ENCODE data around the gene FKBP1A. TPM values are rescaled to one million over a fixed set of nuclear protein-coding genes. Genes with fewer than 3 reads are reported as not detected.

The FKBP1A gene
- total RNA-seq, 2 donors from 2014 or later: 307 to 310 TPM

DNA sequence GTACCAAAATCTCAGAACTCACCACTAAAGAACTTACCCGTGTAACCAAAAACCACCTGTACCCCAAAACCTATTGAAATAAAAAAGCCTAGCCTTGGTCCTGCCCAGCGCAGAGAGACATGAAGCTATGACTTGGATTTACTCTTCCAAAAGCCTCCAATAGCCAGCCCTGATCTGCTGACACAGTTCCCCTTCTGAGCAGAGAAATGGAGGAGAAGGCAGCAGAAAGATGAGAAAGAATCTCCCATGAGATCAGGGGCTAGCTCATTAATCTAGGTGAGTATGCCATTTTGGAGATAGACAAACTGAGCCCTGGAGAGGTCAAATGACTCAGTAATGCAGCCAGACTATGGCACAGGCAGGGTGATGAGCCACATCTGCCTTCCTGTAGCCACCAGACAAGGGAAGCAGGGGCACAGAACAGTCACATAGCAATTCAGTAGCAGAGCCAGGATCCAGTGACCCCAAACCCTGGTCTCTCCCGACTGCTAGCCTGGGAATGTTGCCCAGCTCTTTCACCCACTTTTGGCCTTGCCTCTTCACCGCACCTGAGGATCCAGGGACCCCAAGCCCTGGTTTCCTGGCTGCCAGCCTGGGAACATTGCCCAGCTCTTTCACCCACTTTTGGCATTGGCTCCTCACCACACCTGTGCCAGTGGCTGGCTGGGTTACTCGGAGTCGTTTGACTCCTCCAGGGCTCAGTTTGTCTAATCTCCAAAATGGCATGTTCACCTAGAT lies 56.7 kb downstream of the FKBP1A start:
- Histone ChIP-seq H3K36me3 (no peaks in the 10 kb centered on the region), H3K4me3 (no peak overlapping the region)

GRCh38 chr20:1334761-1335160 lies 58.1 kb downstream of the FKBP1A start:
- Histone ChIP-seq H3K27ac (no peak overlapping the region), H3K9me3 (no peaks in the 10 kb centered on the region), H3K27me3 (no peaks in the 10 kb centered on the region), H3K9ac (ENCODE audit: low read depth in 2 of 2, low read length in 2 of 2) (no peak overlapping the region), H3K36me3 (no peaks in the 10 kb centered on the region), H3K4me3 (no peak overlapping the region), H3K4me1 (peaks cover 6% of the 10 kb centered on the region)
- intact Hi-C loops (cut with DNase I): no loop called here
- DNase-seq: no peak
- no peak for TF ChIP-seq CTCF (IDR thresholded peaks at IDR 0.05)

More for the DNA sequence above, 56.7 kb downstream of the FKBP1A start:
- DNase-seq: no peak
- Histone ChIP-seq H3K9me3 (no peaks in the 10 kb centered on the region), H3K4me1 (no peaks in the 10 kb centered on the region), H3K27ac (no peak overlapping the region), H3K9ac (ENCODE audit: low read depth in 2 of 2, low read length in 2 of 2) (no peak overlapping the region), H3K27me3 (no peaks in the 10 kb centered on the region)
- intact Hi-C loops (cut with DNase I): no loop called here
- no peak for TF ChIP-seq CTCF (IDR thresholded peaks at IDR 0.05)

GRCh38 chr20:1334370-1334731 lies 58.5 kb downstream of the FKBP1A start:
- no peak overlapping the region for H3K27ac ChIP-seq
- peaks cover 6% of the 10 kb centered on the region for H3K4me1 ChIP-seq
- H3K27me3 ChIP-seq: no peaks in the 10 kb centered on the region
- no peak for TF ChIP-seq CTCF (IDR thresholded peaks at IDR 0.05)
- intact Hi-C loops (cut with DNase I): no loop called here
- no peak overlapping the region for H3K4me3 ChIP-seq
- no peak for DNase-seq
- H3K9me3 ChIP-seq: no peaks in the 10 kb centered on the region
- no peak overlapping the region for H3K9ac ChIP-seq (ENCODE audit: low read depth in 2 of 2, low read length in 2 of 2)
- H3K36me3 ChIP-seq: no peaks in the 10 kb centered on the region

- Histone ChIP-seq H3K9ac (ENCODE audit: low read depth in 2 of 2, low read length in 2 of 2) (no peak overlapping the region), H3K9me3 (no peaks in the 10 kb centered on the region), H3K36me3 (no peaks in the 10 kb centered on the region), H3K27me3 (no peaks in the 10 kb centered on the region), H3K27ac (no peak overlapping the region), H3K4me1 (peaks cover 6% of the 10 kb centered on the region), H3K4me3 (no peak overlapping the region)
- peak; percentile 14 for DNase-seq
- TF ChIP-seq CTCF (IDR thresholded peaks at IDR 0.05): no peak
- intact Hi-C loops (cut with DNase I): no loop called here
These were observed 59.1 kb downstream of the FKBP1A start for GRCh38 chr20:1333462-1334369.

GRCh38 chr20:1332749-1333300 lies 60.0 kb downstream of the FKBP1A start:
- H3K9ac ChIP-seq (ENCODE audit: low read depth in 2 of 2, low read length in 2 of 2): no peak overlapping the region
- peak; percentile 10 for DNase-seq
- no peaks in the 10 kb centered on the region for H3K9me3 ChIP-seq
- no peaks in the 10 kb centered on the region for H3K27me3 ChIP-seq
- H3K4me1 ChIP-seq: peaks cover 6% of the 10 kb centered on the region
- intact Hi-C loops (cut with DNase I): no loop called here
- H3K27ac ChIP-seq: no peak overlapping the region
- no peaks in the 10 kb centered on the region for H3K36me3 ChIP-seq
- no peak overlapping the region for H3K4me3 ChIP-seq
- no peak for TF ChIP-seq CTCF (IDR thresholded peaks at IDR 0.05)
